ENCODE results near the gene SECISBP2.

DNA sequence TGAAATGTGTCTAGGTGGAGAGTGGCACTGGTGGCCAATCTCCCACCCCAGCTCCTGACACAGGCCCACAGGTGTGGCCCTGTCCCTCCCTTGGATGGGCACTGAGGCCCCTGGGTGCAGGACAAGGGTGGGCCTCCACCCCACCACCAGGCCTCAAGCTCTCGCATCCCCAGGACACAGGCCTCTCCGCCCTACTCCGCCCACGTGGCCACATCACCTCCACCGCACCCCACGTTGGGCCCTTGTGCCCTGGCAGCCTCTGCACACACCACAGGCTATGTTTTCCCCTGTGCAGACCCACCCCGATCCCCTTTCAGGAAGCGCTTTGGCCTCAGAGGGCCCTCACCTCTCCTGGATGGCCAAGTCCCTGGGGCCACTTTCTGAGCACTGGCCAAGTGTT, 54.7 kb downstream of the SECISBP2 start:
- TF ChIP-seq TCF7L2 (IDR thresholded peaks at IDR 0.05; ENCODE audit: low read depth, low read length) = no peak
- TF ChIP-seq PHB2 (IDR thresholded peaks at IDR 0.05; ENCODE audit: partially characterized antibody) = no peak
